ENCODE results near the gene CRYBG2.

DNA sequence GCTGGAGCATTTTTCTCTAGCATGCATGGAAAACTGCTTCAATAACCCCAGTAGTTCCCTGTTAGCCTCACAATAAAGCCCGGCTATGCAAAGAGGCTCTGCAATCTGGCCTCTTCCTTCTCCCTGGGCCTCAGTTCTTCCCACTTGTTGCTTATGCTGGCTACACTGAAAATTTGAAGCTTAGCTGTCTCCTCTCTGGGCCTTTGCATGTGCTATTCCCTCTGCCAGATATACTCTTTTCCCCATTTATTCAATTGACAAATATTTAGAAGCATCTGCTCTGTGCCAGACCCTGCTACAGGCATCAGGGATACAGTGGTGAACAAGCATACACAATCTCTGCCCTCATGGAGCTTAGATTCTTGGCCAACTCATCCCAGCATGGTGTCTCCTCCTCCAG is 15.3 kb downstream of the CRYBG2 start:
- TF ChIP-seq, protein P1, sequence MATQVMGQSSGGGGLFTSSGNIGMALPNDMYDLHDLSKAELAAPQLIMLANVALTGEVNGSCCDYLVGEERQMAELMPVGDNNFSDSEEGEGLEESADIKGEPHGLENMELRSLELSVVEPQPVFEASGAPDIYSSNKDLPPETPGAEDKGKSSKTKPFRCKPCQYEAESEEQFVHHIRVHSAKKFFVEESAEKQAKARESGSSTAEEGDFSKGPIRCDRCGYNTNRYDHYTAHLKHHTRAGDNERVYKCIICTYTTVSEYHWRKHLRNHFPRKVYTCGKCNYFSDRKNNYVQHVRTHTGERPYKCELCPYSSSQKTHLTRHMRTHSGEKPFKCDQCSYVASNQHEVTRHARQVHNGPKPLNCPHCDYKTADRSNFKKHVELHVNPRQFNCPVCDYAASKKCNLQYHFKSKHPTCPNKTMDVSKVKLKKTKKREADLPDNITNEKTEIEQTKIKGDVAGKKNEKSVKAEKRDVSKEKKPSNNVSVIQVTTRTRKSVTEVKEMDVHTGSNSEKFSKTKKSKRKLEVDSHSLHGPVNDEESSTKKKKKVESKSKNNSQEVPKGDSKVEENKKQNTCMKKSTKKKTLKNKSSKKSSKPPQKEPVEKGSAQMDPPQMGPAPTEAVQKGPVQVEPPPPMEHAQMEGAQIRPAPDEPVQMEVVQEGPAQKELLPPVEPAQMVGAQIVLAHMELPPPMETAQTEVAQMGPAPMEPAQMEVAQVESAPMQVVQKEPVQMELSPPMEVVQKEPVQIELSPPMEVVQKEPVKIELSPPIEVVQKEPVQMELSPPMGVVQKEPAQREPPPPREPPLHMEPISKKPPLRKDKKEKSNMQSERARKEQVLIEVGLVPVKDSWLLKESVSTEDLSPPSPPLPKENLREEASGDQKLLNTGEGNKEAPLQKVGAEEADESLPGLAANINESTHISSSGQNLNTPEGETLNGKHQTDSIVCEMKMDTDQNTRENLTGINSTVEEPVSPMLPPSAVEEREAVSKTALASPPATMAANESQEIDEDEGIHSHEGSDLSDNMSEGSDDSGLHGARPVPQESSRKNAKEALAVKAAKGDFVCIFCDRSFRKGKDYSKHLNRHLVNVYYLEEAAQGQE (IDR thresholded peaks at IDR 0.05; ENCODE audit: borderline replicate concordance in 1 of 2, low read depth in 1 of 2, low read length in 2 of 2): no peak
- TF ChIP-seq ZBTB21 (CRISPR knock-in tag; IDR thresholded peaks at IDR 0.05): no peak
- TF ChIP-seq ZNF253 (CRISPR knock-in tag; IDR thresholded peaks at IDR 0.05; ENCODE audit: borderline replicate concordance): no peak
